HCT116 (cell line): ENCODE data around the gene MYH14. TPM values are rescaled to one million over a fixed set of nuclear protein-coding genes. Genes with fewer than 3 reads are reported as not detected.

Source experiments
- ATAC-seq: fragments of 200-7000 bp; cut with Tn5 transposase; 2 replicates; pipeline ENCODE4 v1.9.1; 2020; ENCODE audit warnings: mild to moderate bottlenecking, moderate library complexity
- BruUV-seq: library from RNA; stranded (reverse); fragments of 400-500 nt; replicated peaks from 2 replicates; lab custom pipeline; 2021; lab: Mats Ljungman, UMichigan
- CTCF ChIA-PET: fragments of 300-600 bp; sonication (Branson Sonifier 250); formaldehyde crosslinking; loops from one replicate; lab custom pipeline; 2021; ENCODE audit warnings: antibody characterized with exemption; lab: Charles Lee
- POLR2A ChIA-PET: fragments of 300-600, 350-600 bp; sonication (Branson Sonifier 250); formaldehyde crosslinking; loops from one replicate; lab custom pipeline; 2021; ENCODE audit warnings: antibody characterized with exemption; lab: Charles Lee
- RAD21 ChIA-PET, 2 experiments: fragments of 300-600 bp; sonication (Branson Sonifier 250); formaldehyde crosslinking; loops; one replicate each; lab custom pipeline; 2023; ENCODE audit warnings: low total read pairs in 2 of 2; ENCODE audit not compliant: uncharacterized antibody in 2 of 2, unreplicated experiment in 2 of 2, low non-redundant PET in 1 of 2; lab: Charles Lee
- DNase-seq: peaks from one replicate; pipeline ENCODE4 v3.0.0-alpha.2; 2010; ENCODE audit warnings: low read depth, low spot score
- H2AFZ ChIP-seq: fragments of 200-600 bp; shearing (Covaris generic), sonication (generic); 2 replicates; pipeline ENCODE4 v1.6.1; 2017; ENCODE audit warnings: low read depth, mixed run types, mixed read lengths, antibody characterized with exemption, low read length; ENCODE audit not compliant: poor library complexity, severe bottlenecking
- H3K27ac ChIP-seq: 2 replicates; pipeline ENCODE4 v1.5.1; 2012; ENCODE audit warnings: low read depth, low read length
- H3K27me3 ChIP-seq: fragments of 200-600 bp; sonication (generic); 2 replicates; pipeline ENCODE4 v1.6.1; 2016; ENCODE audit warnings: mixed run types, low read length, mixed read lengths; ENCODE audit not compliant: insufficient read depth
- H3K36me3 ChIP-seq, 2 experiments: fragments of 200-500 bp in 1 of 2; fragments of 200-600 bp in 1 of 2; sonication (Bioruptor generic) in 1 of 2; sonication (generic) in 1 of 2; 2 replicates each; pipeline versions ENCODE4 v1.5.1 to v1.6.1; 2014 to 2016; ENCODE audit warnings: low read length in 2 of 2, inconsistent platforms in 1 of 2, mixed read lengths in 1 of 2, mixed run types in 1 of 2; ENCODE audit not compliant: insufficient read depth in 2 of 2, control insufficient read depth in 1 of 2
- H3K4me1 ChIP-seq, 2 experiments: fragments of 200-600 bp in 1 of 2; sonication (generic) in 1 of 2; 2 replicates each; pipeline versions ENCODE4 v1.5.1 to v1.6.1; 2012 to 2017; ENCODE audit warnings: low read length in 2 of 2, inconsistent platforms in 1 of 2, mild to moderate bottlenecking in 1 of 2, mixed read lengths in 1 of 2, mixed run types in 1 of 2, moderate library complexity in 1 of 2; ENCODE audit not compliant: insufficient read depth in 2 of 2, control insufficient read depth in 1 of 2
- H3K4me2 ChIP-seq: fragments of 200-600 bp; sonication (generic); 2 replicates; pipeline ENCODE4 v1.6.1; 2017; ENCODE audit warnings: mixed run types, low read length, mixed read lengths
- H3K4me3 ChIP-seq, 2 experiments: fragments of 200-600 bp in 1 of 2; sonication (generic) in 1 of 2; replicated peaks in 1 of 2; 2 replicates each; pipeline ENCODE4 v1.5.1; 2011 to 2016; ENCODE audit warnings: low read length in 2 of 2, control low read depth in 1 of 2, low read depth in 1 of 2, mild to moderate bottlenecking in 1 of 2, mixed read lengths in 1 of 2, mixed run types in 1 of 2
- H3K79me2 ChIP-seq: fragments of 200-600 bp; sonication (generic); 2 replicates; pipeline ENCODE4 v1.6.1; 2017; ENCODE audit warnings: mild to moderate bottlenecking, mixed run types, low read length, moderate library complexity, mixed read lengths; ENCODE audit not compliant: insufficient read depth
- H3K9ac ChIP-seq: fragments of 200-600 bp; sonication (generic); 2 replicates; pipeline ENCODE4 v1.6.1; 2016; ENCODE audit warnings: low read length, mixed read lengths
- H3K9me2 ChIP-seq: fragments of 200-600 bp; sonication (generic), shearing (Covaris generic); 2 replicates; pipeline ENCODE4 v1.6.1; 2017; ENCODE audit warnings: mixed run types, mild to moderate bottlenecking, moderate library complexity; ENCODE audit not compliant: insufficient read depth
- H3K9me3 ChIP-seq, 2 experiments: fragments of 200-500 bp in 1 of 2; fragments of 200-600 bp in 1 of 2; sonication (Bioruptor generic) in 1 of 2; sonication (generic) in 1 of 2; 2 replicates each; pipeline ENCODE4 v1.6.1; 2014 to 2017; ENCODE audit warnings: low read length in 2 of 2, mixed read lengths in 2 of 2, inconsistent platforms in 1 of 2, low read depth in 1 of 2, mild to moderate bottlenecking in 1 of 2, mixed run types in 1 of 2, moderate library complexity in 1 of 2; ENCODE audit not compliant: control insufficient read depth in 1 of 2, insufficient read depth in 1 of 2
- H4K20me1 ChIP-seq: fragments of 200-600 bp; sonication (generic), shearing (Covaris generic); 2 replicates; pipeline ENCODE4 v1.6.1; 2017; ENCODE audit warnings: mixed run types, mild to moderate bottlenecking, moderate library complexity; ENCODE audit not compliant: insufficient read depth
- CBX3 ChIP-seq: IDR thresholded peaks from 2 replicates; pipeline ENCODE4 v1.6.1; 2012; ENCODE audit warnings: low read depth
- EGR1 ChIP-seq: IDR thresholded peaks from 2 replicates; pipeline ENCODE4 v1.6.1; 2012; ENCODE audit warnings: low read depth
- EZH2 ChIP-seq: fragments of 200-600 bp; sonication (generic); IDR thresholded peaks from 2 replicates; pipeline ENCODE4 v1.6.1; 2017; ENCODE audit warnings: antibody characterized with exemption, mixed run types
- EZH2phosphoT487 ChIP-seq: fragments of 200-600 bp; IDR thresholded peaks from 2 replicates; pipeline ENCODE4 v1.6.1; 2018; ENCODE audit warnings: antibody characterized with exemption, borderline replicate concordance
- FOSL1 ChIP-seq: IDR thresholded peaks from 2 replicates; pipeline ENCODE4 v1.6.1; 2012; ENCODE audit warnings: low read depth
- JUND ChIP-seq: IDR thresholded peaks from 2 replicates; pipeline ENCODE4 v1.6.1; 2012
- POLR2A ChIP-seq: IDR thresholded peaks from 2 replicates; pipeline ENCODE4 v1.7.0; 2011; ENCODE audit warnings: borderline replicate concordance; ENCODE audit not compliant: insufficient read depth, insufficient read length; ENCODE audit errors: extremely low read depth
- POLR2AphosphoS5 ChIP-seq: IDR thresholded peaks from 2 replicates; pipeline ENCODE4 v1.6.1; 2011; ENCODE audit warnings: mild to moderate bottlenecking, low read depth, low read length, moderate library complexity
- RAD21 ChIP-seq: IDR thresholded peaks from 2 replicates; pipeline ENCODE4 v1.6.1; 2012; ENCODE audit warnings: low read depth, mild to moderate bottlenecking
- SIN3A ChIP-seq: IDR thresholded peaks from 2 replicates; pipeline ENCODE4 v1.6.1; 2012; ENCODE audit warnings: low read depth
- SP1 ChIP-seq: IDR thresholded peaks from 2 replicates; pipeline ENCODE4 v1.6.1; 2012; ENCODE audit warnings: low read depth
- SRF ChIP-seq: IDR thresholded peaks from 2 replicates; pipeline ENCODE4 v1.6.1; 2012; ENCODE audit warnings: low read depth
- TCF7L2 ChIP-seq: IDR thresholded peaks from 2 replicates; pipeline ENCODE4 v1.7.0; 2011; ENCODE audit warnings: borderline replicate concordance, inconsistent platforms; ENCODE audit not compliant: insufficient read depth, insufficient read length; ENCODE audit errors: extremely low read depth
- ZFX ChIP-seq: fragments of 450-650 bp; IDR thresholded peaks from 2 replicates; pipeline ENCODE4 v1.6.1; 2017
- ZNF274 ChIP-seq: fragments of 200-500 bp; sonication (Bioruptor generic); IDR thresholded peaks from 2 replicates; pipeline ENCODE4 v1.6.1; 2014; ENCODE audit warnings: mild to moderate bottlenecking, low read depth, low read length, inconsistent platforms
- intact Hi-C: fragments of 100-400 bp; cut with micrococcal nuclease; formaldehyde crosslinking; loops from 2 replicates; pipeline ENCODE4 v1.10.0; 2022
- total RNA-seq: library from RNA; stranded (reverse); gene quantifications from one replicate; pipeline ENCODE4 v1.2.1, GENCODE V29; 2021; ENCODE audit not compliant: unreplicated experiment
- TF ChIP-seq, protein P1 (sequence below): IDR thresholded peaks from 2 replicates; pipeline ENCODE4 v1.6.1; 2011; ENCODE audit warnings: mild to moderate bottlenecking, low read length, moderate library complexity; ENCODE audit not compliant: insufficient replicate concordance; ENCODE audit errors: extremely low read depth
- TF ChIP-seq, protein P2 (sequence below): IDR thresholded peaks from 2 replicates; pipeline ENCODE4 v1.6.1; 2012
- TF ChIP-seq, protein P3 (sequence below): IDR thresholded peaks from 2 replicates; pipeline ENCODE4 v1.6.1; 2012
- TF ChIP-seq, protein P4 (sequence below), 3 experiments: fragments of 200-600 bp in 1 of 3; sonication (generic) in 1 of 3; IDR thresholded peaks in 2 of 3; conservative IDR thresholded peaks in 1 of 3; 2 replicates each; pipeline ENCODE4 v1.5.1; 2012 to 2017; ENCODE audit warnings: low read depth in 2 of 3, low read length in 2 of 3, antibody characterized with exemption in 1 of 3, borderline replicate concordance in 1 of 3, control low read depth in 1 of 3, mild to moderate bottlenecking in 1 of 3, mixed read lengths in 1 of 3, mixed run types in 1 of 3, moderate library complexity in 1 of 3; ENCODE audit not compliant: insufficient read depth in 1 of 3

MYH14 gene
- total RNA-seq, 1 experiment from 2014 or later = 60.1 TPM

DNA sequence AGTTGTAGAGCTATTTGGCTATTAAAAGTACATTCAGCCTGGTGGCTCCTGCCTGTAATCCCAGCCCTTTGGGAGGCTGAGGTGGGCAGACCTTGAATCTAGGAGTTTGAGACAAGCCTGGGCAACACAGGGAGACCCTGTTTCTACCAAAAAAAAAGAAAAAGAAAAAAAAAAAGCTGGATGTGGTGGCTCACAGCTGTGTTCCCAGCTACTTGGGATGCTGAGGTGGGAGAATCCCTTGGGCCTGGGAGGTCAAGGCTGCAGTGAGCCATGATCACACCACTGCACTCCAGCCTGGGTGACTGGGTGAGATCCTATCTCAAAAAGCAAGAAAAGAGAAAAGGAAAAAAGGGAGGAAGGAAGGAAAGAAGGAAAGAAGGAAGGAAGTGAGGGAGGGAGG, 30.7 kb upstream of the MYH14 start (continued):
- TF ChIP-seq, protein P1, sequence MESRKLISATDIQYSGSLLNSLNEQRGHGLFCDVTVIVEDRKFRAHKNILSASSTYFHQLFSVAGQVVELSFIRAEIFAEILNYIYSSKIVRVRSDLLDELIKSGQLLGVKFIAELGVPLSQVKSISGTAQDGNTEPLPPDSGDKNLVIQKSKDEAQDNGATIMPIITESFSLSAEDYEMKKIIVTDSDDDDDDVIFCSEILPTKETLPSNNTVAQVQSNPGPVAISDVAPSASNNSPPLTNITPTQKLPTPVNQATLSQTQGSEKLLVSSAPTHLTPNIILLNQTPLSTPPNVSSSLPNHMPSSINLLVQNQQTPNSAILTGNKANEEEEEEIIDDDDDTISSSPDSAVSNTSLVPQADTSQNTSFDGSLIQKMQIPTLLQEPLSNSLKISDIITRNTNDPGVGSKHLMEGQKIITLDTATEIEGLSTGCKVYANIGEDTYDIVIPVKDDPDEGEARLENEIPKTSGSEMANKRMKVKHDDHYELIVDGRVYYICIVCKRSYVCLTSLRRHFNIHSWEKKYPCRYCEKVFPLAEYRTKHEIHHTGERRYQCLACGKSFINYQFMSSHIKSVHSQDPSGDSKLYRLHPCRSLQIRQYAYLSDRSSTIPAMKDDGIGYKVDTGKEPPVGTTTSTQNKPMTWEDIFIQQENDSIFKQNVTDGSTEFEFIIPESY = no peak
- TF ChIP-seq SRF (no peak), RAD21 (no peak), SIN3A (no peak), TCF7L2 (no peak), SP1 (no peak), ZFX (no peak)
- TF ChIP-seq, protein P2, sequence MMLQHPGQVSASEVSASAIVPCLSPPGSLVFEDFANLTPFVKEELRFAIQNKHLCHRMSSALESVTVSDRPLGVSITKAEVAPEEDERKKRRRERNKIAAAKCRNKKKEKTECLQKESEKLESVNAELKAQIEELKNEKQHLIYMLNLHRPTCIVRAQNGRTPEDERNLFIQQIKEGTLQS = no peak
- TF ChIP-seq, protein P3, sequence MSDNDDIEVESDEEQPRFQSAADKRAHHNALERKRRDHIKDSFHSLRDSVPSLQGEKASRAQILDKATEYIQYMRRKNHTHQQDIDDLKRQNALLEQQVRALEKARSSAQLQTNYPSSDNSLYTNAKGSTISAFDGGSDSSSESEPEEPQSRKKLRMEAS = no peak

DNA sequence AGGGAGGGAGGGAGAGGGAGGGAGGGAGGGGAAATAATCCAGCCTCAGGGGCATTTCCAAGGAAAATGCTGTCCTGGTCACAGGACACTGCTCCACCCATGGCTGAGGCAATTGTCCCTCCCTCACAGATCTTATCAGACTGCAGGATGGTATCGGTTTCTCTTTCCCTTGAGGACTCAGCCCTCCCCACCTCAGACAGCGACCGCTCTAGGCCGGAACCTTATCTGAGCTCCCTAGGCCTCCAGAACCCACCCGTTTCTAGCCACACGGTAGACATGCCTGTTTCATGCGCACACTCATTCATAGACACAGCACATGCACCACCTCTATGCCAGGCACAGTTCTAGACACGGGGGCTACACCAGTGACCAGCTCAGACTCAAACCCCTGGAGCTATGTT, 30.3 kb upstream of the MYH14 start:
- BruUV-seq = no TSS peak
- ATAC-seq (0 out of 2 replicates have a peak, but pooled peaks have one; percentile 14), DNase-seq (no peak)
- no peak overlapping the region for H3K27ac ChIP-seq
- ChIA-PET CTCF (no interaction called here), RAD21 (no interaction called here), POLR2A (interaction anchor here (0.5 kb wide), 1 partner anchor 30 kb away, joined by 3 read pairs; the partner anchor contains the start of gene MYH14)
- H3K4me3 ChIP-seq = no peak overlapping the region
- peaks cover 0 to 15% of the 10 kb centered on the region in 2 experiments; a peak in 1 of 4 replicates for H3K4me1 ChIP-seq
- no peaks in the 10 kb centered on the region for H3K9me3 ChIP-seq
- H3K79me2 ChIP-seq = no peaks in the 10 kb centered on the region
- H3K9ac ChIP-seq = no peak overlapping the region
- no peak overlapping the region for H2AFZ ChIP-seq
- H3K27me3 ChIP-seq = no peaks in the 10 kb centered on the region
- no peaks in the 10 kb centered on the region for H3K36me3 ChIP-seq
- no peak overlapping the region for H3K4me2 ChIP-seq
- intact Hi-C loops = no loop called here
- H4K20me1 ChIP-seq = no peaks in the 10 kb centered on the region
- H3K9me2 ChIP-seq = no peaks in the 10 kb centered on the region
- TF ChIP-seq EZH2phosphoT487 (no peak), EZH2 (no peak), POLR2A (no peak), SIN3A (no peak), JUND (no peak), POLR2AphosphoS5 (no peak), CBX3 (no peak), EGR1 (no peak), ZNF274 (no peak), SP1 (no peak), FOSL1 (no peak)
- TF ChIP-seq, protein P4, sequence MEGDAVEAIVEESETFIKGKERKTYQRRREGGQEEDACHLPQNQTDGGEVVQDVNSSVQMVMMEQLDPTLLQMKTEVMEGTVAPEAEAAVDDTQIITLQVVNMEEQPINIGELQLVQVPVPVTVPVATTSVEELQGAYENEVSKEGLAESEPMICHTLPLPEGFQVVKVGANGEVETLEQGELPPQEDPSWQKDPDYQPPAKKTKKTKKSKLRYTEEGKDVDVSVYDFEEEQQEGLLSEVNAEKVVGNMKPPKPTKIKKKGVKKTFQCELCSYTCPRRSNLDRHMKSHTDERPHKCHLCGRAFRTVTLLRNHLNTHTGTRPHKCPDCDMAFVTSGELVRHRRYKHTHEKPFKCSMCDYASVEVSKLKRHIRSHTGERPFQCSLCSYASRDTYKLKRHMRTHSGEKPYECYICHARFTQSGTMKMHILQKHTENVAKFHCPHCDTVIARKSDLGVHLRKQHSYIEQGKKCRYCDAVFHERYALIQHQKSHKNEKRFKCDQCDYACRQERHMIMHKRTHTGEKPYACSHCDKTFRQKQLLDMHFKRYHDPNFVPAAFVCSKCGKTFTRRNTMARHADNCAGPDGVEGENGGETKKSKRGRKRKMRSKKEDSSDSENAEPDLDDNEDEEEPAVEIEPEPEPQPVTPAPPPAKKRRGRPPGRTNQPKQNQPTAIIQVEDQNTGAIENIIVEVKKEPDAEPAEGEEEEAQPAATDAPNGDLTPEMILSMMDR (IDR thresholded peaks at IDR 0.05 in 2 of 3, conservative IDR thresholded peaks at IDR 0.05 in 1 of 3; ENCODE audit: borderline replicate concordance in 1 of 3, insufficient read depth in 1 of 3, low read depth in 2 of 3, low read length in 2 of 3) = no peak
- TF ChIP-seq, protein P1 = no peak
